Left hindlimb (tissue), 1 donor: Measurements from ENCODE around the gene FAM20A.
"Not testable (repeated sequence)": the region's sequence is repeated elsewhere in the genome, so short reads cannot be mapped to it uniquely, and the experiment has no call there.

Source experiments
- DNase-seq: peaks from one replicate; pipeline ENCODE4 v3.0.0-alpha.2; 2018

Gene FAM20A

DNA sequence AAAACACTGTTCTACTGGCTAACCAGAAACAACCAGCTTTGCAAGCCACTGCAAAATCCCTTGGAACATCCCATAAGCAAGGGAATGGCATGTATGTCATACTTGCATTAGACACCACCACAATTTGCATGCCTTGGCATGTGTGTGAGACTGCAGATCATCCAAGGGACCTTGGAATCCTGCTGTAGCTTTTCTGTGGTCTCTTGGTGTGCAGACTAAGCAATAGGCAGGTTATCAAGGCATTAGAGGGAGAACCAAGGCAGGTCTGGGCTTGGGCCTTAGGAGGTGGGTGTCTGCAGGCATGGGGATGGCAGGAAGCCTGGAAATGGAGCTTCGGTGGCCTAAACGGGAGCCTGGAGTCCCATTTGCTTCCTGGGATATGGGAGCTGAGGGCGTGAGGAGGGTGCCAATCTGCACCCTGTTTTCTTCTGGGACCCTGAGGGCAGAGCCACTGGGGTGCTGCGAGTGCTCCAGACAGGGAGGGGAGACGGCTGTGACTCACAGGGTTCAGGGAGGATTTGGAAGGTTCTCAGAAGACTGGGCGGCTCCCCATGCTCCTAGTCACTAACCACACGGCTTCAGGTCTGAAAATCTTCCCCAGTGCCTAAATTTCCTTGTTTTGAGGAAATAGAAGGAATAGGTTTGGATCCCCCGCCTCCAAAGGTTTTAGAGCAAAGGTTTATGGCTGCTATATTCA lies 36.6 kb downstream of the FAM20A start:
- no peak for DNase-seq

- DNase-seq = no peak
Measured at GRCh38 chr17:68562736-68563135, 38.4 kb downstream of the FAM20A start.

DNA sequence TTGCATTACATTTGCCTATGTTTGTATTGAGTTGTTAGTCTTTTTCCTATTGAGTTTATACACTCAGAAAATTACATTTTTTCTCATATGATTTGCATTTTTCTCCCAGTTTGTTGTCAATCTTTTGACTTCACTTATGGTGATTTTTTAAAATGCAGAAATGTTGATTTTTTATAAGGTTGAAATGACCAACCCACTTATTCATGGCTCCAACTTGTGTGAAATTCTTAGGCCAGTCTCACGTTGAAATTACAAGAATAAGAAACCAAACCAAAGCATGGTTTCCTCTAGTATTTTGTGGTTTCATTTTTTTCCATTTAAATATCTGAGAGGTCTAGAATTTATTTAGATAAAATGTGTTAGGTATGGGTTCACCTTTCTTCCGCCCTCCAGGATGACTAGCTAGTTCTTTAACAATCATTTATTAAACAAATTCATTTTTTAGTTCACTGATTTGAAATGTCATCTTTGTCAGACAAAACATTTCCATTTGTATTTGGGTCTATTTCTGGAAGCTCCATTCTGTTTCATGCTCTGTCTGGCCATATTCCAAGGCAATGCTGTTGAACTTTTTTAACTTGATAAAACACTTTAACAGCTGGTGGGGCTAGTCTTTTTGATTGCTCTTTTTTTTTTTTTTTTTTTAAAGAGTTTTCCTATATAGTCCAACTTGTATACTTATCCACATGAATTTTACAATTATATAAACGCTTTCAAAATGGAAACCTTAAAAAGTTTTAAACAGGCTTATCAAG lies 40.0 kb downstream of the FAM20A start:
- DNase-seq = no peak

- DNase-seq = no peak
Measured at GRCh38 chr17:68559316-68559715, 41.9 kb downstream of the FAM20A start.

- no peak for DNase-seq
Measured at GRCh38 chr17:68556551-68556950, 44.6 kb downstream of the FAM20A start.

GRCh38 chr17:68544111-68544915 lies 56.9 kb downstream of the FAM20A start:
- DNase-seq = no peak

DNA sequence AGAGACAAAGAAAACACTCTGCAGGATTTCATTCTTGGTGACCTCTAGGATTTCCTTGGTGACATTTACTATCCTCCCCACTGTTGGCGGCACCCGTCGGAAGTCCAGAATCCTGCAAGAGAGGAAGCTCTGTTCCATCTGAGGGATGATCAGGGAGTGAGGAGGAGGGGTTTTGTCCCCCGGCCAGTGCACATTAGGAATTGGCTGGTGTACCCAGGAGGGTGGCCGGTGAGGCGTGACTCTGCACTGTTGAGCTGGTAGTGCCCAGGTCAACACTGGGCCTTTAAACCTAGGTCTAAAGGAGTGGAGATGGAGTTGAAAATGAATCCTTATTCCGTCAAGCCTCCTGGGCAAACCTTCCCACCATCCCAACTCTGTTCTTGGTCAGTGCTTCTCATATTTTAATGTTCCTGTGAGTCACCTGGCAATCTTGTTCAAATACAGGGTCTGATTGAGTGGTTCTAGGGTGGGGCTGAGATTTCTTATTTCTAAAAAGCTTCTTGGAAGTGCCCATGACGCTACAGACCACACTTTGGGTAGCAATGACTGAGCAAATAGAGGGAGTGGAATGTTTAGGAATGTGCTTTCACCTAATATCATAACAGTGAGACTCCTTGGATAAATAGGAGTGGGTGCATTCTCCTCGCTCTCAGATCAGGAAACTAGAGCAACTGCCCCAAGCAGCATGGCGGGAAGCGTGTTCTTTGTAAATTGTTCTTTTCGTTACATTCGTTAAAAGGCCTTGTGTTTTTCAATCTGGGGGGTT lies 58.3 kb downstream of the FAM20A start:
- DNase-seq = no peak

GRCh38 chr17:68541816-68542215 lies 59.4 kb downstream of the FAM20A start:
- DNase-seq = no peak

DNA sequence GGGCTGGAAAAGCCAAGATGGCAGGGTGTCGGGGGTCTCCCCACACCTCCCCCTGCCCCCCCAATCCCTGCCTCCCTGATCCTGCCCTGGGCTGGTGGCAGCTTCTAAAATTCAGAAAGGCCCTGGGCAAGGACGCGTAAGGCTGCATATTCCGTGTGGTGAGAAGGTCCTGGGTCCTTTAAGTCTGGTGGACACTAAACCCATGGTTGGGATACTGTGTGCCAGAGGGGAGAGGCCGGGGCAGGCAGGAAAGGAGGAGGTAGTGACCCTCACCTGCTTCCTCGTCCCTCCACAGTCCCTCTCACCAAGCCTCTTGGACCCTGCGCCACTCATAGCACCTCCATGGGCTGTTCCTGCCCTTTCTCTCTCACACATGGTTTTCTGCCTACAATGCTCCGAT lies 60.2 kb downstream of the FAM20A start:
- no peak for DNase-seq

DNA sequence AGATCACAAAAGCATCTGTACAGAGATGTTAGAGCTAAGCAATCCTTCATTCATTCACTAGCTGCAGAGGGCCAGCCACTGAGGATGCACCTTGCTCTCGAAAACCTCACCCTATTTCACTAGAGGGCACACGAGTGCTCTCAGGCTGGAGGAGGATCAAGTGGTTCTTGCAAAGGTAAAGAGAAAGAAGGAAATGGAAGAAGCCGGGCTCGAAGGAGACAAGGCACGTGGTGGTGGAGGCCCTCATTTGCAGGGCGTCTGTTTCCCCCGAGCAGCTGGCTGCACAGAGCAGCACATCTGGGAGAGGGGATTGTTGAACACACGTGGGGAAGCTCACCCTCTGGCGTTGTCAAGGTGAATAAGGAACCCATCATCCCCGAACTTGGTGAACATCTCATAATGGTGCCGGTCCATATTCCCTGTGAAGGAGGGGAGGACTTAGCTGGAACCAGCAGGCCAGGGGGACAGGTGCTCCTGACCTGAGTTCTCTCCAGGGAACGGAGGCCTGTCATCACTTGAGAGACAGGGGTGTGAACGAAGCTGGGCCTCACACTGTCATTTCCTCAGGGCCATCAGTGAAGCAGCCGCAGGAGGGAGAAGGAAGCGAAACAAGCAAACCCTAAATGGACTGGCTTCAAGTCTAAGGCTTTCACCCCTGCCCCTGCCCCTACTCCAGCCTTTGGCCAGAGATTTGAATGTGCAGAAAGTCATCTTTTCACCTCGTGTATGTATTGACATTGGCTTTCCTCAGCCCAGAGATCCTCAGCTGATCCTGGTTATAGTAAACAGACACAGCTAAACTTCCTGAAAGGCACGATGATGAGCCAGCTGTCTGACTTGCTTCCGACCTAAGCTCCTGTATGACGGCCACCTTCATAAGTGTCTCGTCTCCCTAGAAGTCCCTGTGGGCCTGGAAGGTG lies 61.4 kb downstream of the FAM20A start:
- DNase-seq = no peak

GRCh38 chr17:68535922-68536321 lies 65.2 kb downstream of the FAM20A start:
- no peak for DNase-seq

- DNase-seq = no peak
Measured at GRCh38 chr17:68534695-68535088, 66.5 kb downstream of the FAM20A start.

DNA sequence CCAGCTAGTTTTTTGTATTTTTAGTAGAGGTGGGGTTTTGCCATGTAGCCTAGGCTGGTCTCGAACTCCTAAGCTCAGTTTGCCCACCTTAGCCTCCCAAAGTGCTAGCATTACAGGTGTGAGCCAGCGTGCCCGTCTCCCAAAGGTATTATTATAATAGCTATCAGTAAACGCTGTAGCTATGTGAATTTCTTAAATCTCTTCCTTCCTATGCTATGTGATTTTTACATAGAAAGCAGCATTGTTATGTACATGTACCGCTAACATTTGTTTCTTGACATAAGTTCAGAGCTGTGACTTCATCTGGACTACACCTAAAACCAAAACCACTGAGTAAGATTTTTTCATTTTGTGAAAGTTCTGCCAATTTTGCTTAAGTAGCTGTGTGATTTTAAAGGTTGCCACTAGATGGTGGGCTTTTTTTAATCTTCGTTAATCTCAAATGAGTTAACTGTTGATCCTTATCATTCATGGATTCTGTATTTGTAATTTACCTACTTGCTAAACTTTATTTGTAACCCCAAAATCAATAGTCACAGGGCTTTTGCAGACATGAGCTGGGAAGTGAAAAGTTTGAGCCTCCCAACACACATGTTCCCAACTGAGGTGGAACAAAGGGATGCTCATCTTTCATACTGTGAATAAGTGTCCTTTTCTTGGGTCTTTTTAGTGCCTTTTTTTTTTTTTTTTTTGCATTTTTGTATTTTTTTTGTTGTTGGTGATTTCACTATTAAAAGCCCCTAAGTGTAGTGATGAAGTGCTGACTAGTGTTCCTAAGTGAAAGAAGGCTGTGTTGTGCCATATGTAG lies 67.1 kb downstream of the FAM20A start:
- DNase-seq = no peak

DNA sequence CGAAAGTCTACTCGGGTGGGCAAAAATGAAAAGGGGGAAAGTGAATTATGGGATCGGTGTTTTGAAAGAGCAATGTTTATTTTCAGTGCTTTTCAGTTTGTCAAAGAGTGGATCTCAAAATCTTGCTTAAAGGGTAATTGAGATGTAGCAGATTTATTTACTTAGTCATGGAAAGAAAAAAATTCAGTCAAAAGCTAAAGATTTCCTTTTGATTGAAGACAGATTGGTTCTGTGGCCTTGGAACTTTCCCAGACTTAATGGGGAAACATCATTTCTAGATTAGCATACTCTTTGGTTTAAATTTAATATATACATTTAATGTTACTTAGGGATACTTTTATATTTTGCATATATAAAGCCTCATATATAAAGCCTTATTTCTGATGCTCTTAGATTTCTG lies 68.3 kb downstream of the FAM20A start:
- no peak for DNase-seq

DNA sequence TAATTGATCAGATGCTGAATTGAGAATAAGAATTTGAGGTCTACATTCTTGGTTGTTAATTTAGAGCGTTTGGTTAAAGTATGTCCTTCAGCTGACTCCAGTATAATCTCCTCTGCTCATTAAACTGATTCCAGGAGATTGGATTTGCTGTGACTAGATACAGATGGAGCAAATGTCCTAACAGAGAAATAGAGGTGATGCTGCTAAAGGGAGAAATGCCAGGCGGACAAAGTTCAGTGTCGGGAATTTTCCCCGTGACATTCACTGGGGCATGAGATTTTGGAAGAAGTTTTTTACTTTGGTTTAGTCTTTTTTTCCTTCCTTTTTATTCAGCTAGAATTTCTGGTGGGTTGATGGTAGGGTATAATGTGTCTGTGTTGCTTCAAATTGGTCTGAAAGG lies 69.9 kb downstream of the FAM20A start:
- no peak for DNase-seq

DNA sequence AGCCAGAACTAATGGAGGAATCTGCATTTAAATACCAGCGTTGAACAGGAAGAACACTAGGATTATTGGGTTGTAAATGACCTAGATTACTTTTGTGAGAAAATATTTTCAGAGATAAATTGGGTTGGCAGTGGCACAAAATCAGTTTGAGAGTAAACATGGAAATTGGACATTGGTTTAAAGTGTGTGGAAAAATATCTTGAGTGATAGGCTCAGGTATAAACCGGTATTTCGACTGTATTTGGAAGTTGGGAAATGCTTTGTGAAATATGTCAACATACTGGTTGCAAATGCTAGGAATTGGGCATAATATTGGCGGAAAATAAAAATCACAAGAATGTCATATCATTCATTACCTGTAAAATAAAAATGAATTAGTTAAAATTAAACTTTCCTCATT lies 73.9 kb downstream of the FAM20A start:
- DNase-seq = no peak

- no peak for DNase-seq
Measured at GRCh38 chr17:68526548-68526947, 74.6 kb downstream of the FAM20A start.

DNA sequence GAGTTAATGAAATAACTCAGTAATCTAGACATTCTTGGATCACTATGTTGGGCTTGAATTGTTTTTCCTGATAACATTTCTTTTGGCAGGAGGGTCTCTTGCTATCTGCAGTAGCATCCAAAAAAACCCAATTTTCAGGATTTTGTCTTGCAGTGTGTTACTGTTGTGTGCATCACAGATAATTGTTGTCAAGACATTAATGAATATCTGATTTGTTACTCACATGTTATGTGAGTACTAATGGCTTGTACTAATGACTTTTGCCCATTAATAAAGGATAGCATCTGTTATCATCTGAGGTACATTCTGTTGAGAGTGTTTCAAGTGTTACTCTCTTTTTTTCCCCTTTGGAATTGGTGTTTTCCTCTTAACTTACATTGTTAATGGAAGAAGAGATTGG lies 78.9 kb downstream of the FAM20A start:
- no peak for DNase-seq

- DNase-seq = no peak
Measured at GRCh38 chr17:68519911-68520310, 81.3 kb downstream of the FAM20A start.

GRCh38 chr17:68519051-68519450 lies 82.1 kb downstream of the FAM20A start:
- not testable (repeated sequence) for DNase-seq
